ENCODE results near the gene ASMTL.
A peak's percentile ranks its signal among the peaks of the same experiment; 100 is the strongest.
"Not testable (repeated sequence)": the region's sequence is repeated elsewhere in the genome, so short reads cannot be mapped to it uniquely, and the experiment has no call there.

ASMTL gene

GRCh38 chrX:1451661-1452515, 821 bp downstream of the ASMTL start:
- peak overlapping the region; percentile 77 for H3K9ac ChIP-seq (ENCODE audit: insufficient read length)
- TF ChIP-seq EZH2 (IDR thresholded peaks at IDR 0.05) (no peak), POLR2AphosphoS5 (IDR thresholded peaks at IDR 0.05; ENCODE audit: borderline replicate concordance, low read depth, low read length) (no peak), FOXP2 (optimal IDR thresholded peaks at IDR 0.05; ENCODE audit: control extremely low read depth, extremely low read length, insufficient read depth) (no peak)
- no peak for DNase-seq (ENCODE audit: low read depth, low spot score)
- peak overlapping the region; percentile 88 for H3K4me3 ChIP-seq
- H3K27ac ChIP-seq = no peak overlapping the region
- H3K9me3 ChIP-seq (ENCODE audit: low read depth, low read length) = no peaks in the 10 kb centered on the region
- no peaks in the 10 kb centered on the region; the same call in 1 of the 2 replicates for H3K36me3 ChIP-seq (ENCODE audit: insufficient read depth, low read length)

DNA sequence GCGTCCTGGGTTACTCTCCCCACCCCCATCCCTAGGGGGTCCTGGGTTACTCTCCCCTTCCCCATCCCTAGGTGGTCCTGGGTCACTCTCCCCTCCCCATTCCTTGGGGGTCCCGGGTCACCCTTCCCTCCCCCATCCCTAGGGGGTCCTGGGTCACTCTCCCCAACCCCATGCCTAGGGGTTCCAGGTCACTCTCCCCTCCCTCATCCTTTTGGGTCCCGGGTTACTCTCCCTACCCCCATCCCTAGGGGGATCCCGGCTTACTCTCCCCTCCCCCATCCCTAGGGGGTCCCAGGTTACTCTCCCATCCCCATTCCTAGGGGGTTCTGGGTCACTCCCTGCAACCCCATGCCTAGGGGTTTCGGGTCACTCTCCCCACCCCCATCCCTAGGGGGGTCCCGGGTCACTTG, 1.5 kb downstream of the ASMTL start:
- Histone ChIP-seq H3K27ac (no peak overlapping the region), H3K4me3 (peak overlapping the region; percentile 88), H3K9me3 (ENCODE audit: low read depth, low read length) (no peaks in the 10 kb centered on the region), H3K36me3 (ENCODE audit: insufficient read depth, low read length) (no peaks in the 10 kb centered on the region; the same call in 1 of the 2 replicates), H3K9ac (ENCODE audit: insufficient read length) (no peak overlapping the region)
- no peak for TF ChIP-seq FOXP2 (optimal IDR thresholded peaks at IDR 0.05; ENCODE audit: control extremely low read depth, extremely low read length, insufficient read depth)
- TF ChIP-seq EZH2 (IDR thresholded peaks at IDR 0.05) = no peak
- DNase-seq (ENCODE audit: low read depth, low spot score) = no peak

- Histone ChIP-seq H3K27ac (no peak overlapping the region), H3K36me3 (ENCODE audit: insufficient read depth, low read length) (no peaks in the 10 kb centered on the region; the same call in 1 of the 2 replicates), H3K4me3 (no peak overlapping the region), H3K9ac (ENCODE audit: insufficient read length) (no peak overlapping the region), H3K9me3 (ENCODE audit: low read depth, low read length) (no peaks in the 10 kb centered on the region)
- DNase-seq (ENCODE audit: low read depth, low spot score) = no peak
- TF ChIP-seq POLR2AphosphoS5 (IDR thresholded peaks at IDR 0.05; ENCODE audit: borderline replicate concordance, low read depth, low read length) = no peak
These were observed 2.1 kb downstream of the ASMTL start for GRCh38 chrX:1450361-1451161.

- Histone ChIP-seq H3K9me3 (ENCODE audit: low read depth, low read length) (no peaks in the 10 kb centered on the region), H3K9ac (ENCODE audit: insufficient read length) (no peak overlapping the region), H3K27ac (no peak overlapping the region), H3K36me3 (ENCODE audit: insufficient read depth, low read length) (no peaks in the 10 kb centered on the region; the same call in 1 of the 2 replicates), H3K4me3 (no peak overlapping the region)
- DNase-seq (ENCODE audit: low read depth, low spot score) = no peak
- TF ChIP-seq POLR2AphosphoS5 (IDR thresholded peaks at IDR 0.05; ENCODE audit: borderline replicate concordance, low read depth, low read length) = no peak
- no peak for TF ChIP-seq FOXP2 (optimal IDR thresholded peaks at IDR 0.05; ENCODE audit: control extremely low read depth, extremely low read length, insufficient read depth)
- TF ChIP-seq EZH2 (IDR thresholded peaks at IDR 0.05) = no peak
These were observed 2.9 kb downstream of the ASMTL start for GRCh38 chrX:1449823-1450149.

- no peak overlapping the region for H3K27ac ChIP-seq
- H3K36me3 ChIP-seq (ENCODE audit: insufficient read depth, low read length) = no peaks in the 10 kb centered on the region; the same call in 1 of the 2 replicates
- no peak overlapping the region for H3K4me3 ChIP-seq
- no peaks in the 10 kb centered on the region for H3K9me3 ChIP-seq (ENCODE audit: low read depth, low read length)
- no peak for DNase-seq (ENCODE audit: low read depth, low spot score)
- H3K9ac ChIP-seq (ENCODE audit: insufficient read length) = no peak overlapping the region
- TF ChIP-seq FOXP2 (optimal IDR thresholded peaks at IDR 0.05; ENCODE audit: control extremely low read depth, extremely low read length, insufficient read depth) (no peak), POLR2AphosphoS5 (IDR thresholded peaks at IDR 0.05; ENCODE audit: borderline replicate concordance, low read depth, low read length) (no peak), EZH2 (IDR thresholded peaks at IDR 0.05) (no peak)
These were observed 3.5 kb downstream of the ASMTL start for GRCh38 chrX:1449036-1449822.

DNA sequence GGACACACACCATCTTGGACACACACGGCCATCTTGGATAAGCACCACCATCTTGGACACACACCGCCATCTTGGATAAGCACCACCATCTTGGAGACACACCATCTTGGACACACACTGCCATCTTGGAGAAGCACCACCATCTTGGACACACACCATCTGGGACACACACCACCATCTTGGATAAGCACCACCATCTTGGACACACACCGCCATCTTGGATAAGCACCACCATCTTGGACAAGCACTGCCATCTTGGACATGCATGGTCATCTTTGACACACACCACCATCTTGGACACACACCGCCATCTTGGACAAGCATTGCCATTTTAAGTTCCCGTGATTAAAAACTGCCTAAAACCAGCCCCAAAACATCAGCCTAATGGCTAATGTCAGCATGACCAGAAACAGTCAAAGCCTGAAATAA, 4.1 kb downstream of the ASMTL start:
- not testable (repeated sequence) for DNase-seq (ENCODE audit: low read depth, low spot score); H3K36me3 ChIP-seq (ENCODE audit: insufficient read depth, low read length); H3K27ac ChIP-seq; H3K4me3 ChIP-seq; H3K9me3 ChIP-seq (ENCODE audit: low read depth, low read length); H3K9ac ChIP-seq (ENCODE audit: insufficient read length)

DNA sequence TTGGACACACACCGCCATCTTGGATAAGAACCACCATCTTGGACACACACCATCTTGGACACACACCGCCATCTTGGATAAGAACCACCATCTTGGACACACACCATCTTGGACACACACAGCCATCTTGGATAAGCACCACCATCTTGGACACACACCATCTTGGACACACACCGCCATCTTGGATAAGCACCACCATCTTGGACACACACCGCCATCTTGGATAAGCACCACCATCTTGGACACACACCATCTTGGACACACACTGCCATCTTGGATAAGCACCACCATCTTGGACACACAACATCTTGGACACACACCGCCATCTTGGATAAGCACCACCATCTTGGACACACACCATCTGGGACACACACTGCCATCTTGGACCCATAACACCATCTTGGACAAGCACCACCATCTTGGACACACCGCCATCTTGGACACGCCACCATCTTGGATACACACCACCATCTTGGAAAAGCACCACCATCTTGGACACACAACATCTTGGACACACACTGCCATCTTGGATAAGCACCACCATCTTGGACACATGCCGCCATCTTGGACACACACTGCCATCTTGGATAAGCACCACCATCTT, 4.6 kb downstream of the ASMTL start:
- H3K27ac ChIP-seq; DNase-seq (ENCODE audit: low read depth, low spot score); H3K36me3 ChIP-seq (ENCODE audit: insufficient read depth, low read length); H3K9ac ChIP-seq (ENCODE audit: insufficient read length); H3K9me3 ChIP-seq (ENCODE audit: low read depth, low read length); H3K4me3 ChIP-seq: not testable (repeated sequence)

DNA sequence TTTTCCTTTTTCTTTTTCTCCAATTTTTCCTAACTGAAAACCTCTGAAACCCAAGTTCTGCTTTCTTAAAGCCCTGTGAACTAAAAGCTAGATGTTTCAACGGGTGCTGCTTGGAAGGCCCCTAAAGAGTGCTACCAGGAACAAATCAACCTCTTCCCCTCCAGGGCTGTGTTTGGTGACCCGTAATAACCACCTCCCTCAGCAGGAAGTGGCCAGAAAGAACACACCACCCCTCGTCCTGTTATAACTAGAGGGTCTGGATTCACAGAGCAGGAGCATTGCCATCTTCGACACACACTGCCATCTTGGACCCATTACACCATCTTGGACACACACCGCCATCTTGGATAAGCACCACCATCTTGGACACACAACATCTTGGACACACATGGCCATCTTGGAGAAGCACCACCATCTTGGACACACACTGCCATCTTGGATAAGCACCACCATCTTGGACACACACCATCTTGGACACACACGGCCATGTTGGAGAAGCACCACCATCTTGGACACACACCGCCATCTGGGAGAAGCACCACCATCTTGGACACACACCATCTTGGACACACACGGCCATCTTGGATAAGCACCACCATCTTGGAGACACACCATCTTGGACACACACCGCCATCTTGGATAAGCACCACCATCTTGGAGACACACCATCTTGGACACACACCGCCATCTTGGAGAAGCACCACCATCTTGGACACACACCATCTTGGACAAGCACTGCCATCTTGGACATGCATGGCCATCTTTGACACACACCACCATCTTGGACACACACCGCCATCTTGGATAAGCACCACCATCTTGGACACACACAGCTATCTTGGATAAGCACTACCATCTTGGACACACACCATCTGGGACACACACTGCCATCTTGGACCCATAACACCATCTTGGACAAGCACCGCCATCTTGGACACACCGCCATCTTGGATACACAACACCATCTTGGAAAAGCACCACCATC, 5.4 kb downstream of the ASMTL start:
- not testable (repeated sequence) for H3K9me3 ChIP-seq (ENCODE audit: low read depth, low read length); H3K9ac ChIP-seq (ENCODE audit: insufficient read length); DNase-seq (ENCODE audit: low read depth, low spot score); H3K36me3 ChIP-seq (ENCODE audit: insufficient read depth, low read length); H3K4me3 ChIP-seq; H3K27ac ChIP-seq

All from SK-N-MC (cell line).